Heart left ventricle (tissue), 13 donors: ENCODE results near the gene MYO18B.

Experiments
- CTCF ChIP-seq, 12 donors: fragments of 200-600 bp; sonication (generic) in 4 of 12; IDR thresholded peaks; one replicate each; pipeline versions ENCODE4 v1.5.0 to v1.8.0; 2018 to 2022; ENCODE audit warnings: antibody characterized with exemption in 12 of 12, mild to moderate bottlenecking in 5 of 12
- POLR2A ChIP-seq, 2 donors: fragments of 450-650 bp; IDR thresholded peaks; one replicate each; pipeline ENCODE4 v1.6.1; 2017; ENCODE audit warnings: antibody characterized with exemption in 2 of 2, mild to moderate bottlenecking in 2 of 2, moderate library complexity in 2 of 2
- donor health status: ischemic (EF 13 %, LVEDD 7.1; RV severe dilation, severe dysfunction).
- donor health status: DM: no; HTN: yes; CAD: no.
- donor health status: DM: no; HTN: no; CAD: no.
- donor health status: ischemic (EF 25% LVEDD 6.9; RV normal size, moderate dysfunction).
- donor health status: ischemic (EF 25% LVEDD 5.7; RV mildly dilated, moderate dysfunction).
- donor health status: ischemic (EF 35%, LVEDD 5.7; RV mildly dilated, moderate dysfunction).
- donor health status: nonischemic (EF 11% LVEDD 7.7; RV severe dilation, severe dysfunction).
- donor health status: DM: yes; HTN: yes; CAD: no.
- donor health status: PGD.
- donor health status: ischemic (EF 29% LVEDD 5.4; RV normal size, mild dysfunction).
- donor health status: nonischemic (EF 23%, LVEDD 6.1; RV moderate dilation, normal function).

- TF ChIP-seq CTCF (IDR thresholded peaks at IDR 0.05): no peak
- no peak for TF ChIP-seq POLR2A (IDR thresholded peaks at IDR 0.05)
Measured at GRCh38 chr22:25896098-25896497, 154.1 kb downstream of the MYO18B start.
